Liver (tissue), 9 donors: ENCODE data around the gene MAML3. TPM values are rescaled to one million over a fixed set of nuclear protein-coding genes. Genes with fewer than 3 reads are reported as not detected.

Experiments used
- DNase-seq: peaks from one replicate; pipeline ENCODE4 v3.0.0-alpha.2; 2017; ENCODE audit warnings: low spot score
- H3K27ac ChIP-seq, 2 donors: one replicate each; pipeline ENCODE4 v1.7.0; 2013; ENCODE audit warnings: inconsistent platforms in 2 of 2, low read length in 2 of 2, control low read depth in 1 of 2, low read depth in 1 of 2, mild to moderate bottlenecking in 1 of 2
- H3K27me3 ChIP-seq, 4 donors: one replicate each; pipeline versions ENCODE4 v1.6.1 to v1.7.0; 2013; ENCODE audit warnings: low read length in 3 of 4, inconsistent platforms in 1 of 4, mild to moderate bottlenecking in 1 of 4, moderate library complexity in 1 of 4; ENCODE audit not compliant: control insufficient read depth in 4 of 4, insufficient read depth in 4 of 4
- H3K36me3 ChIP-seq, 4 donors: one replicate each; pipeline versions ENCODE4 v1.6.1 to v1.7.0; 2013; ENCODE audit warnings: low read length in 3 of 4, mild to moderate bottlenecking in 3 of 4, low read depth in 1 of 4, moderate library complexity in 1 of 4; ENCODE audit not compliant: control insufficient read depth in 4 of 4, insufficient read depth in 3 of 4
- H3K4me1 ChIP-seq, 4 donors: one replicate each; pipeline versions ENCODE4 v1.6.1 to v1.7.0; 2013; ENCODE audit warnings: low read length in 3 of 4, mild to moderate bottlenecking in 3 of 4, moderate library complexity in 1 of 4; ENCODE audit not compliant: control insufficient read depth in 4 of 4, insufficient read depth in 4 of 4
- H3K4me3 ChIP-seq, 3 donors: one replicate each; pipeline versions ENCODE4 v1.6.1 to v1.7.0; 2013; ENCODE audit warnings: low read length in 3 of 3, control low read depth in 1 of 3, low read depth in 1 of 3, mild to moderate bottlenecking in 1 of 3
- H3K9ac ChIP-seq, 2 donors: one replicate each; pipeline ENCODE4 v1.7.0; 2013; ENCODE audit warnings: low read length in 2 of 2, mild to moderate bottlenecking in 2 of 2, moderate library complexity in 2 of 2, control low read depth in 1 of 2, low read depth in 1 of 2
- H3K9me3 ChIP-seq, 4 donors: one replicate each; pipeline versions ENCODE4 v1.6.1 to v1.7.0; 2013; ENCODE audit warnings: low read length in 3 of 4; ENCODE audit not compliant: control insufficient read depth in 4 of 4
- FOXA1 ChIP-seq: IDR thresholded peaks from 2 replicates; pipeline ENCODE4 v1.6.1; 2016; ENCODE audit warnings: antibody characterized with exemption
- FOXA2 ChIP-seq: IDR thresholded peaks from 2 replicates; pipeline ENCODE4 v1.6.1; 2016; ENCODE audit warnings: antibody characterized with exemption
- GABPA ChIP-seq, 2 donors: IDR thresholded peaks in 1 of 2; conservative IDR thresholded peaks in 1 of 2; 2 replicates each; pipeline ENCODE4 v1.6.1; 2016; ENCODE audit warnings: antibody characterized with exemption in 2 of 2, mild to moderate bottlenecking in 1 of 2, moderate library complexity in 1 of 2
- HNF4A ChIP-seq, 2 donors: conservative IDR thresholded peaks; 2 replicates each; pipeline ENCODE4 v1.6.1; 2016; ENCODE audit warnings: antibody characterized with exemption in 2 of 2, mild to moderate bottlenecking in 2 of 2
- HNF4G ChIP-seq: IDR thresholded peaks from 2 replicates; pipeline ENCODE4 v1.6.1; 2016; ENCODE audit warnings: antibody characterized with exemption
- JUND ChIP-seq, 2 donors: IDR thresholded peaks; 2 replicates each; pipeline ENCODE4 v1.6.1; 2016; ENCODE audit warnings: antibody characterized with exemption in 2 of 2
- MAX ChIP-seq: IDR thresholded peaks from 2 replicates; pipeline ENCODE4 v1.6.1; 2016; ENCODE audit warnings: antibody characterized with exemption
- NR2F2 ChIP-seq: IDR thresholded peaks from 2 replicates; pipeline ENCODE4 v1.6.1; 2016; ENCODE audit warnings: antibody characterized with exemption
- RAD21 ChIP-seq, 2 donors: IDR thresholded peaks; 2 replicates each; pipeline ENCODE4 v1.6.1; 2016; ENCODE audit warnings: antibody characterized with exemption in 2 of 2, mild to moderate bottlenecking in 2 of 2
- RXRA ChIP-seq, 2 donors: IDR thresholded peaks; 2 replicates each; pipeline ENCODE4 v1.6.1; 2017 to 2018; ENCODE audit warnings: antibody characterized with exemption in 2 of 2, mild to moderate bottlenecking in 1 of 2
- SP1 ChIP-seq: IDR thresholded peaks from 2 replicates; pipeline ENCODE4 v1.6.1; 2018; ENCODE audit warnings: antibody characterized with exemption, mild to moderate bottlenecking
- TAF1 ChIP-seq: conservative IDR thresholded peaks from 2 replicates; pipeline ENCODE4 v1.6.1; 2016; ENCODE audit warnings: antibody characterized with exemption, mild to moderate bottlenecking
- YY1 ChIP-seq: IDR thresholded peaks from 2 replicates; pipeline ENCODE4 v1.6.1; 2016; ENCODE audit warnings: antibody characterized with exemption, mild to moderate bottlenecking
- WGBS: extraction: QIAGEN DNeasy Blood & Tissue Kit; methylation state at CpG from one replicate; pipeline ENCODE4 v1.1.7; 2013; 5-methylcytosine and 5-hydroxymethylcytosine counted together
- polyA plus RNA-seq, 2 donors: library from polyadenylated mRNA; stranded (reverse) in 1 of 2; unstranded in 1 of 2; fragments of 200-250 nt in 1 of 2; fragments of >200 nt in 1 of 2; fragmentation: Nextera tagmentation in 1 of 2; extraction: Ambion mirVana in 1 of 2; gene quantifications; one replicate each; pipeline versions ENCODE4 v1.2.1 to v1.2.3, GENCODE V29; 2013 to 2015
- total RNA-seq, 2 donors: library from RNA; depleted of rRNA; stranded (reverse); fragments of >200 nt; gene quantifications; one replicate each; pipeline ENCODE4 v1.2.3, GENCODE V29; 2014
- TF ChIP-seq, protein P1 (sequence below): fragments of 150-350 bp; IDR thresholded peaks from 2 replicates; pipeline ENCODE4 v1.5.1; 2017; ENCODE audit warnings: improper control_type of control experiment, low read depth, low read length; ENCODE audit not compliant: missing input control
- TF ChIP-seq, protein P2 (sequence below): IDR thresholded peaks from 2 replicates; pipeline ENCODE4 v1.6.1; 2016; ENCODE audit warnings: antibody characterized with exemption
- TF ChIP-seq, protein P3 (sequence below): IDR thresholded peaks from 2 replicates; pipeline ENCODE4 v1.6.1; 2016; ENCODE audit warnings: antibody characterized with exemption, mild to moderate bottlenecking
- donor health status: healthy.
- donor health status: healthy.
- donor health status: healthy.
- donor health status: healthy.
- donor health status: healthy.

Gene MAML3
- total and polyA plus RNA-seq, 4 donors: 1.3 to 4.3 (median 2.7) TPM

GRCh38 chr4:140136509-140136908 is 17.5 kb downstream of the MAML3 start (continued):
- TF ChIP-seq, protein P1, sequence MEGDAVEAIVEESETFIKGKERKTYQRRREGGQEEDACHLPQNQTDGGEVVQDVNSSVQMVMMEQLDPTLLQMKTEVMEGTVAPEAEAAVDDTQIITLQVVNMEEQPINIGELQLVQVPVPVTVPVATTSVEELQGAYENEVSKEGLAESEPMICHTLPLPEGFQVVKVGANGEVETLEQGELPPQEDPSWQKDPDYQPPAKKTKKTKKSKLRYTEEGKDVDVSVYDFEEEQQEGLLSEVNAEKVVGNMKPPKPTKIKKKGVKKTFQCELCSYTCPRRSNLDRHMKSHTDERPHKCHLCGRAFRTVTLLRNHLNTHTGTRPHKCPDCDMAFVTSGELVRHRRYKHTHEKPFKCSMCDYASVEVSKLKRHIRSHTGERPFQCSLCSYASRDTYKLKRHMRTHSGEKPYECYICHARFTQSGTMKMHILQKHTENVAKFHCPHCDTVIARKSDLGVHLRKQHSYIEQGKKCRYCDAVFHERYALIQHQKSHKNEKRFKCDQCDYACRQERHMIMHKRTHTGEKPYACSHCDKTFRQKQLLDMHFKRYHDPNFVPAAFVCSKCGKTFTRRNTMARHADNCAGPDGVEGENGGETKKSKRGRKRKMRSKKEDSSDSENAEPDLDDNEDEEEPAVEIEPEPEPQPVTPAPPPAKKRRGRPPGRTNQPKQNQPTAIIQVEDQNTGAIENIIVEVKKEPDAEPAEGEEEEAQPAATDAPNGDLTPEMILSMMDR: no peak
- no peak for TF ChIP-seq TAF1
- no peak for TF ChIP-seq SP1
- no peak for TF ChIP-seq MAX
- no peak for TF ChIP-seq NR2F2
- no peak for TF ChIP-seq RXRA (IDR thresholded peaks at IDR 0.05)
- TF ChIP-seq GABPA (IDR thresholded peaks at IDR 0.05 in 1 of 2, conservative IDR thresholded peaks at IDR 0.05 in 1 of 2): no peak
- no peak for TF ChIP-seq YY1
- TF ChIP-seq, protein P2, sequence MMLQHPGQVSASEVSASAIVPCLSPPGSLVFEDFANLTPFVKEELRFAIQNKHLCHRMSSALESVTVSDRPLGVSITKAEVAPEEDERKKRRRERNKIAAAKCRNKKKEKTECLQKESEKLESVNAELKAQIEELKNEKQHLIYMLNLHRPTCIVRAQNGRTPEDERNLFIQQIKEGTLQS: no peak

GRCh38 chr4:140135529-140136088 is 18.4 kb downstream of the MAML3 start:
- H3K4me1 ChIP-seq: no peaks in the 10 kb centered on the region
- H3K9me3 ChIP-seq: no peaks in the 10 kb centered on the region
- WGBS: 72% methylated on average over 8 of the region's 8 CpGs
- no peaks in the 10 kb centered on the region for H3K27me3 ChIP-seq
- no peaks in the 10 kb centered on the region for H3K36me3 ChIP-seq
- H3K4me3 ChIP-seq: no peak overlapping the region
- no peak overlapping the region for H3K9ac ChIP-seq
- no peak for DNase-seq
- no peak overlapping the region for H3K27ac ChIP-seq
- no peak for TF ChIP-seq TAF1
- TF ChIP-seq, protein P3, sequence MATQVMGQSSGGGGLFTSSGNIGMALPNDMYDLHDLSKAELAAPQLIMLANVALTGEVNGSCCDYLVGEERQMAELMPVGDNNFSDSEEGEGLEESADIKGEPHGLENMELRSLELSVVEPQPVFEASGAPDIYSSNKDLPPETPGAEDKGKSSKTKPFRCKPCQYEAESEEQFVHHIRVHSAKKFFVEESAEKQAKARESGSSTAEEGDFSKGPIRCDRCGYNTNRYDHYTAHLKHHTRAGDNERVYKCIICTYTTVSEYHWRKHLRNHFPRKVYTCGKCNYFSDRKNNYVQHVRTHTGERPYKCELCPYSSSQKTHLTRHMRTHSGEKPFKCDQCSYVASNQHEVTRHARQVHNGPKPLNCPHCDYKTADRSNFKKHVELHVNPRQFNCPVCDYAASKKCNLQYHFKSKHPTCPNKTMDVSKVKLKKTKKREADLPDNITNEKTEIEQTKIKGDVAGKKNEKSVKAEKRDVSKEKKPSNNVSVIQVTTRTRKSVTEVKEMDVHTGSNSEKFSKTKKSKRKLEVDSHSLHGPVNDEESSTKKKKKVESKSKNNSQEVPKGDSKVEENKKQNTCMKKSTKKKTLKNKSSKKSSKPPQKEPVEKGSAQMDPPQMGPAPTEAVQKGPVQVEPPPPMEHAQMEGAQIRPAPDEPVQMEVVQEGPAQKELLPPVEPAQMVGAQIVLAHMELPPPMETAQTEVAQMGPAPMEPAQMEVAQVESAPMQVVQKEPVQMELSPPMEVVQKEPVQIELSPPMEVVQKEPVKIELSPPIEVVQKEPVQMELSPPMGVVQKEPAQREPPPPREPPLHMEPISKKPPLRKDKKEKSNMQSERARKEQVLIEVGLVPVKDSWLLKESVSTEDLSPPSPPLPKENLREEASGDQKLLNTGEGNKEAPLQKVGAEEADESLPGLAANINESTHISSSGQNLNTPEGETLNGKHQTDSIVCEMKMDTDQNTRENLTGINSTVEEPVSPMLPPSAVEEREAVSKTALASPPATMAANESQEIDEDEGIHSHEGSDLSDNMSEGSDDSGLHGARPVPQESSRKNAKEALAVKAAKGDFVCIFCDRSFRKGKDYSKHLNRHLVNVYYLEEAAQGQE: no peak
- TF ChIP-seq NR2F2: no peak
- no peak for TF ChIP-seq HNF4A (conservative IDR thresholded peaks at IDR 0.05)
- TF ChIP-seq FOXA1: no peak
- TF ChIP-seq MAX: no peak
- TF ChIP-seq RAD21 (IDR thresholded peaks at IDR 0.05): no peak
- no peak for TF ChIP-seq HNF4G
- TF ChIP-seq, protein P1: no peak
- no peak for TF ChIP-seq JUND (IDR thresholded peaks at IDR 0.05)
- no peak for TF ChIP-seq SP1
- no peak for TF ChIP-seq FOXA2
- no peak for TF ChIP-seq RXRA (IDR thresholded peaks at IDR 0.05)
